Left ventricle myocardium inferior (tissue), 1 donor: ENCODE data around the gene DAZAP1. TPM values are rescaled to one million over a fixed set of nuclear protein-coding genes. Genes with fewer than 3 reads are reported as not detected.
"Not testable (repeated sequence)": the region's sequence is repeated elsewhere in the genome, so short reads cannot be mapped to it uniquely, and the experiment has no call there.

Source experiments
- DNase-seq: peaks from one replicate; pipeline ENCODE4 v3.0.0-alpha.2; 2020
- H3K27ac ChIP-seq: fragments of 200-600 bp; replicated peaks from 2 replicates; pipeline ENCODE4 v1.8.0; 2021
- H3K27me3 ChIP-seq: fragments of 200-600 bp; 2 replicates; pipeline ENCODE4 v1.8.0; 2021; ENCODE audit warnings: low read depth
- H3K36me3 ChIP-seq: fragments of 200-600 bp; 2 replicates; pipeline ENCODE4 v1.8.0; 2021
- H3K4me1 ChIP-seq: fragments of 200-600 bp; 2 replicates; pipeline ENCODE4 v1.8.0; 2021
- H3K4me3 ChIP-seq: fragments of 200-600 bp; 2 replicates; pipeline ENCODE4 v1.8.0; 2021; ENCODE audit warnings: mild to moderate bottlenecking, moderate library complexity
- H3K9me3 ChIP-seq: fragments of 200-600 bp; replicated peaks from 2 replicates; pipeline ENCODE4 v1.8.0; 2021
- intact Hi-C: fragments of 100-400 bp; cut with micrococcal nuclease; formaldehyde crosslinking; loops from one replicate; pipeline ENCODE4 v1.11.0; 2022
- total RNA-seq: library from RNA; stranded (reverse); fragmentation: NEBNext Ultra II Directional; extraction: Animal tissue kit (Norgen Biotek cat#: 25700); gene quantifications from one replicate; pipeline ENCODE4 v1.2.1, GENCODE V29; 2021
- TF ChIP-seq, protein P1 (sequence below): fragments of 200-600 bp; IDR thresholded peaks from 2 replicates; pipeline ENCODE4 v1.8.0; 2021; ENCODE audit warnings: antibody characterized with exemption, mild to moderate bottlenecking, borderline replicate concordance
- donor health status: DM: no; HTN: yes; CAD: no; lungs with severe emphysema.

Gene DAZAP1
- total RNA-seq, 1 donor from 2014 or later: 81.8 TPM

DNA sequence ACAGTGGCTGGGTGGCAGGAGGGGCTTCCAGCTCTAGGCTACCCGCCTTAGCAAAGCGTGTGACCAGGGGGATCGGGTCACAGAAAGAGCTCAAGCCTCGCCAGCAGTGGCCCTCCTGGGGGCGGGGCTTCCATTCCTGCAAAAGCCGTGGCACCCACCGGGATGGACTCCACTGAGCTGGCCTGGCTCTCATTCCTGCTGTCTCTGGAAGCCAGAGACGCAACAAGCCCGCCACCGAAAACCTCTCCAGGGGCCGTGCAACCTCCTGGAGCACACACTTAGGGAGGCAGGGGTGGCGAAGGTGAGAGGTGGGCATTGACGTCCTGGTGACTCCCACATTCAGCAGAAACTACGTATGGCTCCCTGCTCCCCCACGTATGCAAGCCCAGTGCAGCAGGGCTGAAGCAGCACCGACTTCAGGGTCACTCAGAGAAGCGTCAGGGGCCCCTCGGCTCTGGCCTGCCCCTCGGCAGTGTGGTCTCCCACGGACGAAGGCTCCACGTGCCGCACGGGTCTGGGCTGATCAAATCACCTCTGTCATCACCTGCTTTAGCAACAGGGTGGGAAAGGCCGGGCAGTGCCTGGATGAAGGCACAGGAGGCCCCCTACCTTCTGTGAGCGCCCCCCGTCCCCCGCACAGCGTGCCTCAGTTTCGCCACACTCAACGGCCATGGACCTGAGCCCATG is 68.5 kb downstream of the DAZAP1 start:
- peaks cover 4% of the 10 kb centered on the region for H3K36me3 ChIP-seq
- H3K27ac ChIP-seq: no peak overlapping the region
- H3K4me1 ChIP-seq: peaks cover 54% of the 10 kb centered on the region
- TF ChIP-seq, protein P1, sequence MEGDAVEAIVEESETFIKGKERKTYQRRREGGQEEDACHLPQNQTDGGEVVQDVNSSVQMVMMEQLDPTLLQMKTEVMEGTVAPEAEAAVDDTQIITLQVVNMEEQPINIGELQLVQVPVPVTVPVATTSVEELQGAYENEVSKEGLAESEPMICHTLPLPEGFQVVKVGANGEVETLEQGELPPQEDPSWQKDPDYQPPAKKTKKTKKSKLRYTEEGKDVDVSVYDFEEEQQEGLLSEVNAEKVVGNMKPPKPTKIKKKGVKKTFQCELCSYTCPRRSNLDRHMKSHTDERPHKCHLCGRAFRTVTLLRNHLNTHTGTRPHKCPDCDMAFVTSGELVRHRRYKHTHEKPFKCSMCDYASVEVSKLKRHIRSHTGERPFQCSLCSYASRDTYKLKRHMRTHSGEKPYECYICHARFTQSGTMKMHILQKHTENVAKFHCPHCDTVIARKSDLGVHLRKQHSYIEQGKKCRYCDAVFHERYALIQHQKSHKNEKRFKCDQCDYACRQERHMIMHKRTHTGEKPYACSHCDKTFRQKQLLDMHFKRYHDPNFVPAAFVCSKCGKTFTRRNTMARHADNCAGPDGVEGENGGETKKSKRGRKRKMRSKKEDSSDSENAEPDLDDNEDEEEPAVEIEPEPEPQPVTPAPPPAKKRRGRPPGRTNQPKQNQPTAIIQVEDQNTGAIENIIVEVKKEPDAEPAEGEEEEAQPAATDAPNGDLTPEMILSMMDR: no peak
- peaks cover 21% of the 10 kb centered on the region for H3K27me3 ChIP-seq
- intact Hi-C loops: no loop called here
- H3K4me3 ChIP-seq: no peak overlapping the region
- no peak for DNase-seq
- no peaks in the 10 kb centered on the region for H3K9me3 ChIP-seq

DNA sequence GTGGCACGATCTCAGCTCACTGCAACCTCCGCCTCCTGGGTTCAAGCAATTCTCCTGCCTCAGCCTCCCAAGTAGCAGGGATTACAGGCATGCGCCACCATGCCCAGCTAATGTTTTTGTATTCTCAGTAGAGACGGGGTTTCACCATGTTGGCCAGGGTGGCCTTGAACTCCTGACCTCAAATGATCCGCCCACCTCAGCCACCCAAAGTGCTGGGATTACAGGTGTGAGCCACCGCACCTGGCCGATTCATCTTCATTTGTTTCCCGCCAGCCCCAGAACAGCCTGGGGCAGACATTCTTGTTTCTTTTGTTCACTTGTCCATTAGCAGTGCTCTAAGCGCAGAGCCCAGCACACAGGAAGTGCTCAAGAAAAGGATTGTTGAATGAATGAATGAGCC is 69.7 kb downstream of the DAZAP1 start:
- H3K36me3 ChIP-seq, DNase-seq: not testable (repeated sequence)
- H3K4me1 ChIP-seq: peaks cover 43% of the 10 kb centered on the region

DNA sequence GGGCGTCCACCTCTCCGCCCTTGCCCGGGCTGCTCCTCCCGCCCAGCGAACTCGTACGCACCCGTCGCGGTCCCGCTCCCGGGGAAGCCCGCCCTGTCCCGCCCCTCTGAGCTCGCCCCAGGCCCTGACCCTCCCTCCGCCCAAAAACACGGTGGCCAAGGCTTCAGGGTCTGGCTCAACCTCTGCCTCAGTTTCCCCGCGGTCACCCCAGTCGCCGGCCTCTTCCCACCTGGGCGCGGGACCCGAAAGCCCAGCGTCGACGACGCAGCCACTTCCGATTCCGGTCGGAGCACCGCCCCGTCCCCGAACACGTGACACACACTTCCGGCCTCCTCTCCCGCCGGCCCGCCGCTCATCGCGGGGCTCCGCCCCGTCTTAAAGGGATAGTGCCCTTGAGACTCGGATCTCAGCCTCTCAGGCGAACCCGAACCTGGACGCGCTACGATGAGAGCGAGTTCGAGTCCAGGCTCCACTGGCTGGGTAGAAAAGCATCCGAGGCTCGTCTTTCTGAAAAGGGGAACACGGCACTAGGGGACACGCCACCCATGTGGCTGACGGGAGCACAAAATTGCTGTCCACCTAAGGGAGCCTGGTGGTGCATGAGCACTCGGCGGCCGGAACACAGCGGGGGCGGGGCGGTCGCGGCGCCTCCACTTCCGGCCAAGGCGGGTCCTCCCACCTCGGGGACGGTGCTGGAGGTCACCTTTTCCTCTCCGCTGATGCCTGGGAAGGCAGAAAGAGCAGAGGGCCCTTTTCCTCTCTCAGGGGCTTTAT is 71.7 kb downstream of the DAZAP1 start, which contains the start of gene C19orf25:
C19orf25 (minus strand) TSS at position 282 of the 774 bp plus-strand sequence. CDS start 312 bp downstream, outside the sequence.
- TF ChIP-seq, protein P1: no peak
- Histone ChIP-seq H3K4me1 (peaks cover 32% of the 10 kb centered on the region), H3K27ac (peak within 1 kb of the TSS; percentile 86), H3K36me3 (peaks cover 4% of the 10 kb centered on the region), H3K4me3 (peak within 1 kb of the TSS; percentile 100), H3K27me3 (no peaks in the 10 kb centered on the region), H3K9me3 (no peaks in the 10 kb centered on the region)
- peak; percentile 94 for DNase-seq
- intact Hi-C loops: no loop called here

More for the DNA sequence above, 69.7 kb downstream of the DAZAP1 start:
- H3K27ac ChIP-seq, H3K9me3 ChIP-seq, intact Hi-C loops, H3K27me3 ChIP-seq, H3K4me3 ChIP-seq: not testable (repeated sequence)

DNA sequence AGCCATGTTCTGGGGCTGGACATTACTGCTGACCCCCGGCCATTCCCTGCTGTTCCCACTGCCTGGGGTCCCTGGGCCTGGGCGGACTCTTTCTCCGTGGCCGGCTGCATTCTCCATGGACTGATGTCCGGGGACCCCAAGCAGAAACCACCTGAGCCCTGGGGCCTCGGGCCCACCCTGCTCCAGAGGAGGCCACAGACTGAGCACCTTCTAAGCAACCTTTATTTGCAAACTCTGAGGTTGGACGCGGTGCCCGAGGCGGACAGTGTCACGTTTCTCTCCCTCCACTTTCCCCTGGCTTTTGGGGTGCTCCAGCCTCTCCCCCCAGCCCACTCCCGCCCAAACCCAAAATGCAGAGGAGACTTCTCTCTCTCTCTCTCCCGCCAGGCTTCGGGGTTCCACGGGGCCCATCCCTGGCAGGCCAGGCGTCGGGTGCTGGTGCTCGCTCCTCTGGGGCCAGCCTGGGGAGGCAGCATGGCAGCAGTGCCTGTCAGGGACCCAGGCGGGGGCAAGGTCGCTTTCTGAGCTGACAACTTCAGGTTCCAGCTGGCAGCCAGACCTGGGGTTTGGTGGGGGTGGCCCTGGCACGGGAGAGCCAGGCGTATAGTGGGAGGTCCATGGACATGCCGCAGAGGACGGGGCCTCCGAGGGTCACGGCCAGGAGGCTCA is 74.0 kb downstream of the DAZAP1 start:
- TF ChIP-seq, protein P1: no peak
- DNase-seq: no peak

DNA sequence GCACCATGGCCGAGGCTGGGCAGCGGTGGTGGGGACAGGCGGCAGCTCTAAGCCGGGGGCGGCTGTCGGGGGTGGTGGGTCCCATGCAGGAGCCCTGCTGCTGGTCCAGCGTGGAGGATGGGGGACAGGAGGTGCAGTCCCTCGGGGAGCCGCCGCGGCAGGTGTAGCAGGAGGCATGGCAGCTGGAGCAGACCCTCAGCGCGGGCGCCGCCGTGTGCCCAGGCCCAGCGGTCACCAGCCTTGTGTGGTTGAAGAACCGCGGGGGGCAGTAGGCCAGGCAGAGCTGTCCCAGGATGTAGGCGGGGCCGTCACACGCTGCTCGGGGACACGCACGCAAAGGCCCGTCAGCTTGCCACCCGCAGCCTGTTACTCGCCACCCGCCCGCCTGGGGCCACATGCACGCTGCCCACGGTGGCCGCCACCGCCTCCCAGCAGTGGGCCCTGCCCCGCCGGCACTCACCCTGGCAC is 74.5 kb downstream of the DAZAP1 start:
- H3K4me3 ChIP-seq: no peak overlapping the region
- intact Hi-C loops: no loop called here
- no peaks in the 10 kb centered on the region for H3K27me3 ChIP-seq
- DNase-seq: no peak
- H3K27ac ChIP-seq: no peak overlapping the region
- peaks cover 23% of the 10 kb centered on the region for H3K4me1 ChIP-seq
- TF ChIP-seq, protein P1: no peak
- no peaks in the 10 kb centered on the region for H3K36me3 ChIP-seq
- H3K9me3 ChIP-seq: no peaks in the 10 kb centered on the region

More for the DNA sequence above, 74.0 kb downstream of the DAZAP1 start:
- H3K9me3 ChIP-seq: no peaks in the 10 kb centered on the region
- H3K36me3 ChIP-seq: peaks cover under 1% of the 10 kb centered on the region
- no peak overlapping the region for H3K4me3 ChIP-seq
- no peaks in the 10 kb centered on the region for H3K27me3 ChIP-seq
- intact Hi-C loops: no loop called here
- peaks cover 23% of the 10 kb centered on the region for H3K4me1 ChIP-seq
- no peak overlapping the region for H3K27ac ChIP-seq
